Thymus (tissue), 11 donors: ENCODE measurements around the gene KIRREL3. TPM values are rescaled to one million over a fixed set of nuclear protein-coding genes. Genes with fewer than 3 reads are reported as not detected.

Experiments used
- DNase-seq, 9 donors: peaks; one replicate each; pipeline ENCODE4 v3.0.0-alpha.2; 2013; ENCODE audit warnings: low spot score in 9 of 9, low read depth in 6 of 9, missing footprints in 1 of 9
- H3K27ac ChIP-seq, 2 donors: one replicate each; pipeline ENCODE4 v1.5.1; 2013; ENCODE audit warnings: control low read depth in 1 of 2, low read depth in 1 of 2, low read length in 1 of 2, mild to moderate bottlenecking in 1 of 2, moderate library complexity in 1 of 2
- H3K27me3 ChIP-seq, 2 donors: one replicate each; pipeline ENCODE4 v1.5.1; 2013; ENCODE audit warnings: low read length in 1 of 2; ENCODE audit not compliant: control insufficient read depth in 2 of 2, insufficient read depth in 1 of 2
- H3K36me3 ChIP-seq, 2 donors: one replicate each; pipeline ENCODE4 v1.5.1; 2013; ENCODE audit warnings: low read length in 1 of 2, mild to moderate bottlenecking in 1 of 2, moderate library complexity in 1 of 2; ENCODE audit not compliant: control insufficient read depth in 2 of 2, insufficient read depth in 2 of 2
- H3K4me1 ChIP-seq, 2 donors: one replicate each; pipeline ENCODE4 v1.5.1; 2013; ENCODE audit warnings: low read length in 2 of 2; ENCODE audit not compliant: control insufficient read depth in 2 of 2, insufficient read depth in 2 of 2
- H3K4me3 ChIP-seq, 2 donors: one replicate each; pipeline ENCODE4 v1.5.1; 2013; ENCODE audit warnings: low read length in 2 of 2, control low read depth in 1 of 2, mild to moderate bottlenecking in 1 of 2
- H3K9me3 ChIP-seq, 2 donors: one replicate each; pipeline ENCODE4 v1.5.1; 2013; ENCODE audit warnings: low read length in 1 of 2, mild to moderate bottlenecking in 1 of 2; ENCODE audit not compliant: control insufficient read depth in 2 of 2, insufficient read depth in 1 of 2
- WGBS: extraction: QIAGEN DNeasy Blood & Tissue Kit; methylation state at CpG from one replicate; pipeline ENCODE4 v1.1.7; 2013; 5-methylcytosine and 5-hydroxymethylcytosine counted together
- polyA plus RNA-seq: library from polyadenylated mRNA; stranded (reverse); fragments of 200-250 nt; gene quantifications from one replicate; pipeline ENCODE4 v1.2.3, GENCODE V29; 2013
- total RNA-seq: library from RNA; stranded (reverse); fragments of 120-200 nt; gene quantifications from one replicate; pipeline ENCODE4 v1.2.4, GENCODE V29; 2013
- donor health status: healthy.

Gene KIRREL3
- total and polyA plus RNA-seq, 2 donors = 0.09 to 0.14 TPM

DNA sequence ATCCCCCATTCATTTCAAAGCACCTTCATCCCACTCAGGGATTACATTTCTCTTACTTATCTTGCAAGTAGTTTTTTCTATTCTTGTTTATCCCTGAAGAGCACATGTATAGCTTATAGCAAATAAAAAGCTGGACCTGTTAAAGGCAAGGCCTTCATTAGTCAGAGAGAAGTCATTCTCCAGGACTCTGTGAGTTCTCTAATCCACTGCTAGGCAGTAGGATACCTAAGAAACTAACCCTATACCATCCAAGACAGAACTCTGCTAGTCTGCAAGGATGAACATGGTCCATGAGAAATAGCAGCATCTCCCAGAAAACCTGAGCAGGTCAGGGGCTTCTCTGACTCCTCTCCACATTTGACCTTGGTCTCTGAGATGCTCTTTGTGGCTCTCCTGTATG, 104.5 kb downstream of the KIRREL3 start:
- no peak for DNase-seq
- Histone ChIP-seq H3K27ac (no peak overlapping the region), H3K9me3 (peaks cover 0 to 3% of the 10 kb centered on the region in 2 donors), H3K4me1 (peaks cover 0 to 27% of the 10 kb centered on the region in 2 donors), H3K4me3 (no peak overlapping the region), H3K36me3 (no peaks in the 10 kb centered on the region), H3K27me3 (peaks cover 0 to 3% of the 10 kb centered on the region in 2 donors)

DNA sequence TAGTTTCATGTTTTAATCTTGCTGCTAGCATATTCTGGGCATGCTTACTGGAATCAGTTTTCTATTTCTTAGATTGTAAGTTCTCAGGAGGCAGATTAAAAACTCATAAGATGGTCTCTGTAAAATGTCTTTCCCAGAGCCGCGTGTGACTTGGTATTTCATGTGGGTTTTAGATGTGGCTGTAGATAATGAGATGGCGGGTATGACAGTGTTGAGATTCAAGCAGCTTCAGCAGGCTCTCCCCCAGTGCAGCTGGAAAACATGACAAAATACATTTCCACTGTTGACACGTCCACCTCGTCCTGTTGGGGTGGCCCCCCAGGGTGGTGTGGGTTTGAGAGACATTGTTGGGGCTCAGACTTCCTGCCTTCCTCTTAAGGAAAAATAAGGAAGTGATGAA, 106.8 kb downstream of the KIRREL3 start:
- peaks cover 0 to 5% of the 10 kb centered on the region in 2 donors for H3K27me3 ChIP-seq
- H3K27ac ChIP-seq = no peak overlapping the region
- DNase-seq = peak in 8 of 9 donors; percentile 4 to 81 (median 45)
- no peak overlapping the region for H3K4me3 ChIP-seq
- 4% methylated on average over 5 of the region's 5 CpGs for WGBS
- peaks cover 0 to 3% of the 10 kb centered on the region in 2 donors for H3K9me3 ChIP-seq
- H3K36me3 ChIP-seq = no peaks in the 10 kb centered on the region
- H3K4me1 ChIP-seq = peaks cover 0 to 27% of the 10 kb centered on the region in 2 donors

DNA sequence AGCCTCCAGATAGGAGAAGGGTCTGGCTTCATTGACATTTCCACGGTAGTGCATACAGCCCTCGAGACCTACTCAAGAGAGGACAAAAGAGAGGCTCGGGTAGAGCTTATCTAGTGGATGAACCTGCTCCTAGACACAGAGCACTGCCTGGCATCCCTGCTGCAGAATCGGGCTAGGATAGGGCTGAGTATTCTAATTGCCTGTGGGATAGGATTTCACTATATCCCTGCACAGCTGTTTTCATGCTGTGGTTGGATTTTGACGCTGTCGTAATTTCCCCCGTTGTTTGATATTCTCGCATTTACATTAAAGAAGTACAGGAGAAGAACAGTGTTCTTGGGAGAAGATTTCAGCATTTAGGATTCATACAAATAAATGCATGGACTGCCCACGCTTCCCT, 107.8 kb downstream of the KIRREL3 start:
- H3K4me1 ChIP-seq = peaks cover 0 to 27% of the 10 kb centered on the region in 2 donors
- peaks cover 0 to 3% of the 10 kb centered on the region in 2 donors for H3K9me3 ChIP-seq
- H3K4me3 ChIP-seq = no peak overlapping the region
- peaks cover 0 to 5% of the 10 kb centered on the region in 2 donors for H3K27me3 ChIP-seq
- DNase-seq = no peak
- WGBS = 82% methylated on average over 9 of the region's 9 CpGs
- no peak overlapping the region for H3K27ac ChIP-seq
- H3K36me3 ChIP-seq = no peaks in the 10 kb centered on the region

DNA sequence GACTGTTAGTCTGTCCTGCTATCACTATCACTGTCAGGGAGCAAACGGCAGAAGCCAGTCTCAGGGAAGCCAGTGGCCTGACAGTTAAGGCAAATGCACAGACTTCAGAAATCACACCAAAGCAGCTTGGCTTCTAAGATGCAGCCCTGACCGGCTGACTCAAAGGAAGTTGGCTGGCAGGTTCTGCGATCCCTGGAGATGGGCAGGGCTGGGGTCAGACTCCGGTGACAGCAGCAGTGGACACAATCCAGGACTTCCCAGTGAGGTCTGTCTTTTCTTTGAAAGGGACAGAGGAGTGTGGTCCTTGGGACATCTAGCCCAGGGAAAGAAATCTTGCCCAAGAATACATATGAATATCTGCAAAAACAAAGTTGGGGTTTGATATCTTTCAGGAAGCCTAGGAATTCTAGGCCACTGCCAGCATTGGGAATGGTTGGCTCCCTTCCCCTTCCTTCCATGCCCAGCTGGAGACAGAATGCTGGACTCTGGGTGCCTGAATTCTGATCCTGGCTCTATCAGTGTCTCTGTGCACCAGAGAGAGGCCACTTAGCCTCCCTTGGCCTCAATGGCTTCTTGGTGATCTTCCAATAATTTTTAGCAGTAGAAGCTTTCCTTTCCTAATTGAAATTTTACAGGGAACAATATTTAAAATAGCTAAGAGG, 108.9 kb downstream of the KIRREL3 start:
- 90% methylated on average over 4 of the region's 4 CpGs for WGBS
- Histone ChIP-seq H3K36me3 (no peaks in the 10 kb centered on the region), H3K27me3 (peaks cover 0 to 5% of the 10 kb centered on the region in 2 donors), H3K9me3 (peaks cover 0 to 3% of the 10 kb centered on the region in 2 donors), H3K4me3 (no peak overlapping the region), H3K4me1 (peaks cover 0 to 27% of the 10 kb centered on the region in 2 donors), H3K27ac (no peak overlapping the region)
- DNase-seq = no peak

DNA sequence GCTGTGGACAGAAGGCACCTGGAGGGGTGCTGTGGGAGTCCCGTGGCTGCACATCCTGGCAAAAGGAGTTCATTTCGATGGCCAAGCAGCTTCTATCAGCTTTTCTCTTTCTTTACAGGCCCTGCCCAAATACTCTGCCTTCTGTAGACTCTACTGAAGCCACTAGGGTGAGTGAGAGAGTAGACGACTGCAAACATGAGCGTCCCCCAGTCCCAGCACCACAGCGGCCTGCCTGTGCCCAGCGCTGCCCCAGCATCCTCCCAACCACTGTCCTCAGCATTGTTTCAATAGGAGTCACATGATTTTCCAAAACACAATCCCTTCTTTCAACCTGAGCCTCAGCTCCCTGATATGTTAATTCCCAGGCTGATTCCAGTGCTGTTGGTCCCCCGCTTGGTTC, 110.0 kb downstream of the KIRREL3 start:
- Histone ChIP-seq H3K9me3 (peaks cover 0 to 1% of the 10 kb centered on the region in 2 donors), H3K4me1 (peaks cover 0 to 27% of the 10 kb centered on the region in 2 donors), H3K36me3 (no peaks in the 10 kb centered on the region), H3K27ac (no peak overlapping the region), H3K27me3 (peaks cover 0 to 5% of the 10 kb centered on the region in 2 donors), H3K4me3 (no peak overlapping the region)
- DNase-seq = no peak
- 85% methylated on average over 7 of the region's 7 CpGs for WGBS

DNA sequence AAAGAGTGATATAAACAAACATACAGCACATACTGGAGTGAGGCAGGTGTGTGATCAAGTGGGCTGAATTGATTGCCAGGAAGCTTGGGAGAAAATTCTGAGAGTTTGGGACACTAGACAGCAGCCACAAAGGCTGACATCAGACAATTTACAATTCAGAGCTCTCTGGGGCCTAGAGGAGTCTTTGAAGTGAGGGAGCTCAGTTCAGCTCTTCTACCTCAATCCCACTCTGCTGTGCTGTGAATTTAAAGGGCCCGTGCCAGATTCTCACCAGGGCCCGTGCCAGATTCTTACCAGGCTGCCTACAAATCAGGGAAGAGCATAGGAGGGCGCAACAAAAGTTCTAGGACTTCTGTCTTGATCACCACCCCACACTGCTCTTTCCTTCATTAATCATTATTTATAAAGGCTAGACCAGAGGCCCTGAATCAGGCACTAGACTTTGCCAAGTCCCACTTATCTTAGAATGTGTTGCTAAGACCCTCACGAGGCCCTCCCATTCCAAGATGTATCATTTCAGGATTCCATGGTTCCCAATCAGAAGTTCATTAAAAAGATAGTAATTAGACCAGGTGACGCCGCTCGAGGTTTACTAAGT, 112.4 kb downstream of the KIRREL3 start:
- H3K36me3 ChIP-seq = no peaks in the 10 kb centered on the region
- H3K4me3 ChIP-seq = no peak overlapping the region
- no peak overlapping the region for H3K27ac ChIP-seq
- H3K9me3 ChIP-seq = no peaks in the 10 kb centered on the region
- peaks cover 0 to 5% of the 10 kb centered on the region in 2 donors for H3K27me3 ChIP-seq
- DNase-seq = no peak
- 80% methylated on average over 7 of the region's 7 CpGs for WGBS
- H3K4me1 ChIP-seq = peaks cover 0 to 13% of the 10 kb centered on the region in 2 donors

DNA sequence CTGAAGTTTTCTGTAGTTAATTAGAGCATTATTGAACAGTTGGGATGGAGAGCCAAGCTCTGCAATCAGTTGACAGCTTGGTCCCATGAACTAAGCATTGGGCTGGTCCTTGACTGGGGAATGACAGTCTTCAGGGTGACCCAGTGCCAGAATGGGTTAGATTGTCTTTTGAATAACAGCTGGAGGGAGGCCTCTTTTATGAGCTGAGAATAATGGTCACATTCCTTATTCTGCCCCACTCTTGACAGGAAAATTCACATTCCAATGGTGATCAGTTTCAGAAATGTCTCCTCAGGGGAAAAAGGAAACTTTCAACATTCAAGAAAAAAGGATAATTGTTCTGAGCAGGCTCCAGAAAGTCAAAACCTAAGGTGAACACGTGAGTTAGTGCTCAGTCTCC, 113.9 kb downstream of the KIRREL3 start:
- 60% methylated on average over 1 of the region's 1 CpG for WGBS
- H3K36me3 ChIP-seq = no peaks in the 10 kb centered on the region
- DNase-seq = no peak
- peaks cover 0 to 5% of the 10 kb centered on the region in 2 donors for H3K27me3 ChIP-seq
- no peaks in the 10 kb centered on the region for H3K4me1 ChIP-seq
- no peaks in the 10 kb centered on the region for H3K9me3 ChIP-seq
- no peak overlapping the region for H3K4me3 ChIP-seq
- no peak overlapping the region for H3K27ac ChIP-seq

DNA sequence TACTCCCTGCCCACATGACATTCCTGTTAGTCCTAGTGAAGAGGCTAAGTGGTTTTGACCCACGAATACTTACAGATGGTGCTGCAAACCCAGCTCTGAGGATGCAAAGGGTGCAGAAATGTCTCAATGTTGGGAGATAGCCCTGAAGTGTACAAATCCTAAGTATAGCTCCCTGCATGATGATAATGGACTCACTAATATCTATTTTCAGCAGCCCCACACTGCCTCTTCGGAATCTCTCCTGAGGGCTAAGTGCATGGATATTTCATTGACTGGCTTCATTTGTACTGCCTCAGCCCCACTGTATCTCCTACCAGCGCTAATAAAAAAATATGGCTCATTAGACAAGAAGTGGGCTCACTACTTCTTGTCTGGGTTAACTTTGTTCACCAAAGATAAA, 114.5 kb downstream of the KIRREL3 start:
- H3K27me3 ChIP-seq = peaks cover 0 to 2% of the 10 kb centered on the region in 2 donors
- H3K27ac ChIP-seq = no peak overlapping the region
- DNase-seq = no peak
- no peaks in the 10 kb centered on the region for H3K36me3 ChIP-seq
- H3K9me3 ChIP-seq = no peaks in the 10 kb centered on the region
- H3K4me3 ChIP-seq = no peak overlapping the region
- 92% methylated on average over 3 of the region's 3 CpGs for whole genome bisulfite sequencing
- no peaks in the 10 kb centered on the region for H3K4me1 ChIP-seq

DNA sequence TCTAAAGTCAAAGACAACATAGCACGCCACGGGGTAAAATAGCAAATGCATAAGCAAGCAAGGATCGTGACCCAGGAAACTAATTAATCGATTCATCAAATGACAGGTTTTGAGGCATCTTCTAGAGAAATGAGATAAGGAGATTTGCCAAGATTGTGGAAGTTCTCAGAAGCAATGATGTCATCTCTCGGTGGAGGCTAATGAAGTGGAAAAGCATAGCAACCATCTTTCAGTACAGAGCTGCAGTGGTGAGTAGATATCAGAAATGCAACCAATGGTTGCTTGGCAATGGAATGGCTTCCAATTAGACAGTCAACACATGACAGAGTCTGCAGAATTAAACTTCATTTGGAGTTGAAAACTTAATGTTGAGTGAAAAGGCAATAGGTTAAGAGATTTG, 116.0 kb downstream of the KIRREL3 start:
- no peak for DNase-seq
- H3K27me3 ChIP-seq = no peaks in the 10 kb centered on the region
- no peak overlapping the region for H3K27ac ChIP-seq
- H3K4me1 ChIP-seq = no peaks in the 10 kb centered on the region
- no peak overlapping the region for H3K4me3 ChIP-seq
- no peaks in the 10 kb centered on the region for H3K9me3 ChIP-seq
- no peaks in the 10 kb centered on the region for H3K36me3 ChIP-seq
- 74% methylated on average over 5 of the region's 5 CpGs for WGBS
